Aorta (tissue), 5 donors: ENCODE results near the gene RALGPS2. TPM values are rescaled to one million over a fixed set of nuclear protein-coding genes. Genes with fewer than 3 reads are reported as not detected.

Experiments used
- ATAC-seq: fragments of 200-7000 bp; cut with Tn5 transposase; one replicate; pipeline ENCODE4 v1.9.1; 2022; ENCODE audit warnings: moderate library complexity; ENCODE audit not compliant: low FRiP score
- DNase-seq, 2 donors: peaks; one replicate each; pipeline ENCODE4 v3.0.0-alpha.2; 2020
- H3K27ac ChIP-seq, 2 donors: one replicate each; pipeline ENCODE4 v1.5.1; 2013; ENCODE audit warnings: low read length in 2 of 2, mild to moderate bottlenecking in 2 of 2, moderate library complexity in 2 of 2, control low read depth in 1 of 2, inconsistent platforms in 1 of 2, low read depth in 1 of 2
- H3K27me3 ChIP-seq, 2 donors: one replicate each; pipeline ENCODE4 v1.6.1; 2013; ENCODE audit warnings: control low read depth in 1 of 2, low read length in 1 of 2, mild to moderate bottlenecking in 1 of 2, moderate library complexity in 1 of 2; ENCODE audit not compliant: insufficient read depth in 2 of 2, control insufficient read depth in 1 of 2
- H3K36me3 ChIP-seq, 2 donors: one replicate each; pipeline ENCODE4 v1.6.1; 2013; ENCODE audit warnings: control low read depth in 1 of 2, low read length in 1 of 2, mild to moderate bottlenecking in 1 of 2; ENCODE audit not compliant: insufficient read depth in 2 of 2, control insufficient read depth in 1 of 2
- H3K4me1 ChIP-seq, 2 donors: one replicate each; pipeline ENCODE4 v1.6.1; 2013; ENCODE audit warnings: low read length in 2 of 2, control low read depth in 1 of 2, mild to moderate bottlenecking in 1 of 2, moderate library complexity in 1 of 2; ENCODE audit not compliant: insufficient read depth in 2 of 2, control insufficient read depth in 1 of 2
- H3K4me3 ChIP-seq, 2 donors: one replicate each; pipeline ENCODE4 v1.5.1; 2013; ENCODE audit warnings: low read length in 2 of 2, control low read depth in 1 of 2, mild to moderate bottlenecking in 1 of 2
- H3K9me3 ChIP-seq: one replicate; pipeline ENCODE4 v1.6.1; 2013; ENCODE audit warnings: mild to moderate bottlenecking, low read length; ENCODE audit not compliant: control insufficient read depth
- WGBS, 2 donors: extraction: QIAGEN DNeasy Blood & Tissue Kit; methylation state at CpG; one replicate each; pipeline ENCODE4 v1.1.7; 2013; 5-methylcytosine and 5-hydroxymethylcytosine counted together
- intact Hi-C, 2 donors: fragments of 100-400 bp; cut with DNase I; formaldehyde crosslinking; loops; one replicate each; pipeline versions ENCODE4 v1.14.2 to v1.15.0; 2022
- microRNA-seq, 2 donors: library from miRNA; unstranded; fragments of <30 nt; microRNA quantifications; one replicate each; pipeline ENCODE4 v1.2.0, GENCODE V29; 2020
- polyA plus RNA-seq, 2 donors: library from polyadenylated mRNA; stranded (reverse); fragments of 200-250 nt; gene quantifications; one replicate each; pipeline ENCODE4 v1.2.3, GENCODE V29; 2013
- total RNA-seq, 2 donors: library from RNA; stranded (reverse); fragmentation: NEBNext Ultra II Directional; extraction: Animal tissue kit (Norgen Biotek cat#: 25700); gene quantifications; one replicate each; pipeline ENCODE4 v1.2.1, GENCODE V29; 2021
- donor health status: healthy with polysubstance abuse.
- donor health status: Bipolar disorder and iron deficiency.
- donor health status: DM: no; HTN: no; CAD: no.
- donor health status: DM: no; HTN: no; CAD: no.
- donor health status: DM: yes; HTN: yes; CAD: no.

RALGPS2 gene
- total and polyA plus RNA-seq, 4 donors: 0.18 to 14.1 (median 4.8) TPM

- ATAC-seq (no peak), DNase-seq (no peak)
- H3K9me3 ChIP-seq: peaks cover 4% of the 10 kb centered on the region
- H3K4me1 ChIP-seq: no peaks in the 10 kb centered on the region
- no peak overlapping the region for H3K4me3 ChIP-seq
- H3K27ac ChIP-seq: no peak overlapping the region
- H3K36me3 ChIP-seq: no peaks in the 10 kb centered on the region
- no peaks in the 10 kb centered on the region for H3K27me3 ChIP-seq
- intact Hi-C loops: no loop called here
Measured at GRCh38 chr1:178966312-178966711, 241.3 kb downstream of the RALGPS2 start.

GRCh38 chr1:178969226-178969987 is 244.4 kb downstream of the RALGPS2 start:
- H3K4me1 ChIP-seq: no peaks in the 10 kb centered on the region
- no peak overlapping the region for H3K27ac ChIP-seq
- H3K4me3 ChIP-seq: no peak overlapping the region
- no peaks in the 10 kb centered on the region for H3K36me3 ChIP-seq
- intact Hi-C loops: no loop called here
- 96% methylated on average over 9 of the region's 9 CpGs for WGBS, 2 donors
- H3K9me3 ChIP-seq: peaks cover 4% of the 10 kb centered on the region
- DNase-seq: no peak
- no peak for ATAC-seq
- H3K27me3 ChIP-seq: no peaks in the 10 kb centered on the region

- intact Hi-C loops: no loop called here
- DNase-seq (no peak), ATAC-seq (no peak)
- no peaks in the 10 kb centered on the region for H3K36me3 ChIP-seq
- 88 to 95% methylated on average over 5 of the region's 5 CpGs for WGBS, 2 donors
- no peak overlapping the region for H3K4me3 ChIP-seq
- peaks cover 3% of the 10 kb centered on the region for H3K9me3 ChIP-seq
- no peak overlapping the region for H3K27ac ChIP-seq
- H3K27me3 ChIP-seq: no peaks in the 10 kb centered on the region
- H3K4me1 ChIP-seq: no peaks in the 10 kb centered on the region
Measured at GRCh38 chr1:178970184-178970583, 245.1 kb downstream of the RALGPS2 start.

Small RNAs within 50 kb of the gene (microRNA-seq; reads per million reads assigned to microRNA genes)
- gene MIR4424: 0 reads per million in 2 donors

Other genes starting within 250 kb of the RALGPS2 start
- not detected for gene CLEC20A, start 228.3 kb upstream of the RALGPS2 start, total RNA-seq
- gene CLEC20A, start 228.3 kb upstream of the RALGPS2 start, polyA plus RNA-seq: not detected
- not detected for gene TEX35, start 212.1 kb upstream of the RALGPS2 start, total RNA-seq
- not detected for gene TEX35, start 212.1 kb upstream of the RALGPS2 start, polyA plus RNA-seq
- 10 to 100 TPM; 24.2 to 60.4 TPM for gene ANGPTL1, start 145.8 kb downstream of the RALGPS2 start, total RNA-seq
- 10 to 100 TPM; 43.8 to 65.6 TPM for gene ANGPTL1, start 145.8 kb downstream of the RALGPS2 start, polyA plus RNA-seq